NT2/D1 (cell line): ENCODE data around the gene IGFBP6.
A peak's percentile ranks its signal among the peaks of the same experiment; 100 is the strongest.

Experiments used
- DNase-seq: peaks from one replicate; pipeline ENCODE4 v3.0.0-alpha.2; 2011; ENCODE audit warnings: low read depth, low spot score
- H3K27me3 ChIP-seq: 2 replicates; pipeline ENCODE4 v1.6.0; 2011; ENCODE audit warnings: mild to moderate bottlenecking; ENCODE audit not compliant: insufficient read length, insufficient read depth
- H3K36me3 ChIP-seq: 2 replicates; pipeline ENCODE4 v1.6.1; 2011; ENCODE audit warnings: mild to moderate bottlenecking, low read length, mixed read lengths; ENCODE audit not compliant: insufficient read depth, insufficient read length
- H3K4me1 ChIP-seq: 2 replicates; pipeline ENCODE4 v1.5.1; 2011; ENCODE audit not compliant: insufficient read depth, insufficient read length
- H3K4me3 ChIP-seq: 2 replicates; pipeline ENCODE4 v1.5.1; 2011; ENCODE audit warnings: low read depth; ENCODE audit not compliant: insufficient read length
- H3K9ac ChIP-seq: 2 replicates; pipeline ENCODE4 v1.6.0; 2011; ENCODE audit warnings: low read depth; ENCODE audit not compliant: insufficient read length
- H3K9me3 ChIP-seq: 2 replicates; pipeline ENCODE4 v1.5.1; 2011; ENCODE audit warnings: mild to moderate bottlenecking, low read length; ENCODE audit not compliant: insufficient read depth
- SUZ12 ChIP-seq: IDR thresholded peaks from 2 replicates; pipeline ENCODE4 v1.6.1; 2011; ENCODE audit not compliant: insufficient read length, insufficient read depth; ENCODE audit errors: extremely low read depth
- YY1 ChIP-seq: IDR thresholded peaks from 2 replicates; pipeline ENCODE4 v1.6.1; 2011; ENCODE audit not compliant: insufficient read length, insufficient read depth
- ZNF274 ChIP-seq: IDR thresholded peaks from 2 replicates; pipeline ENCODE4 v1.6.1; 2011; ENCODE audit warnings: mild to moderate bottlenecking, low read depth, low read length

IGFBP6 gene

GRCh38 chr12:53078425-53079225 is 18.8 kb upstream of the IGFBP6 start:
- Histone ChIP-seq H3K9ac (peak overlapping the region; percentile 72), H3K9me3 (no peaks in the 10 kb centered on the region), H3K27me3 (peaks cover 11% of the 10 kb centered on the region), H3K36me3 (peaks cover 24% of the 10 kb centered on the region), H3K4me3 (peak overlapping the region; percentile 62), H3K4me1 (peaks cover 5% of the 10 kb centered on the region)
- TF ChIP-seq ZNF274 = no peak
- TF ChIP-seq YY1 = no peak
- no peak for TF ChIP-seq SUZ12
- no peak for DNase-seq

DNA sequence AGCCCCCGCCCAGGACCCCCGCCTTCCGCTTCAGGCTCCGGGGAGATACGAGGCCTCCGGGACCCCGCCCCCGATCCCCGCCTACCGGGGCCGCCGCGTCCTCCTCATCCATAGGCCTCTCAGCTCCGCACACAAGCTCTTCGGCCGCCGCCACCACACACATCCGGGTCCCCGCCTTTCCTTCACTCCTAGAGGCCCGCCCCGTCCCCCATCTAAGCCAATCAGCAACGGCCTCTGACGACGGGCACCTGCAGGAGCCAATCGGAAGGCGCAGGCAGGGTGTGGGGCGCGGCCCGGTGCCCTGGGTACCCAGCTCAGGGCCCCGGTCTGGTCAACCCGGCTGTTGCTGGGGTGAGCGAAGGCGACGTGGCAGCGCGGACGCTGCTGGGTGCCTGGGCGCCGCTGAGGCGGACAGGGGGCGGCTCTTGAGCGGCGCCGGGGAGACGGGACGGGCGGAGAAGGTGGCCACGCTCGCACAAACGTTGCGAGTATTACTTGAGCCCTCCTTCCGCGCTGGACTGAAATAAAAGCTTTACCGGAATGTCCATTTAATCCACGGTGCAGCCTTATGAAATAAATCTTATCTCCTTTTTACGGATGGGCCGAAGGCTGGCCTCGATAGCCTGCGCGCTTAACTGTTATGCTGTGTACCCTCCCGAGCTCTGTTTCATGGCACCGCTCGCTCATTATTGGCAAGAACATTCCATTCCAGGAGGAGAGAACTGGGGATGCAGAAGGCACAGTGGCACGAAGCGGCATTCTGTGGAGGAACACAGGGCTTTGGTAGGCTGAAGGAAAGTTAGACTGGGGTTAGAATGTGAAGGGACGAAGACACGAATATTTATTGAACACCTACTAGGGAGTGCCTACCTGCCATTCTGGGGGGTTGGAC is 18.0 kb upstream of the IGFBP6 start, which contains the start of gene SPRYD3:
TSS of gene SPRYD3 (minus strand) at position 165 of the 892 bp plus-strand sequence. CDS start at position 108, 57 bp downstream.
- Histone ChIP-seq H3K4me1 (peaks cover 3% of the 10 kb centered on the region), H3K4me3 (peak within 1 kb of the TSS; percentile 62), H3K9me3 (peaks cover 4% of the 10 kb centered on the region), H3K36me3 (peaks cover 16% of the 10 kb centered on the region), H3K27me3 (peaks cover 11% of the 10 kb centered on the region), H3K9ac (peak within 1 kb of the TSS; percentile 81)
- peak; percentile 94 for DNase-seq
- TF ChIP-seq YY1 = no peak
- no peak for TF ChIP-seq SUZ12
- TF ChIP-seq ZNF274 = no peak

DNA sequence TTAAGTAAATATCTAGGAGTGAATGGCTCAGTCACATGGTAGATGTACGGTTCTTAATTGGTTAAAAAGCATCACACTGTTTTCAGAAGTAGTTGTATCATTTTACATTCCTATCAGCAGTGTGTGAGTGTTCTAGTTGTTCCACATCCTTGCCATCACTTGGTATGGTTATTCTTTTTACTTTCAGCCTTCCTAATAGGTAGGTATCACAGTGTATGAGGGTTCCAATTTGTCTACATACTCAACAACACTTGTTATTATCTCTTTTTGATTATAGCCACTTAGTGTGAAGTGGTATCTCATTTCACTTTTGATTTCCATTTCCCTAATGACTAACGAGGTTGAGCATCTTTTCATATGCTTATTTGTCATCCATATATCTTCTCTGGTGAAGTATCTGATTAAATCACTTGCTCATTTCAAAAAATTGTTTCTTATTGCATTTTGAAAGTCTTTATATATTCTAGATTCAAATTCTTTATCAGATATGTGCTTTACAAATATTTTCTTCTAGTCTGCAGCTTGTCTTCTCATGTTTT is 14.8 kb upstream of the IGFBP6 start:
- Histone ChIP-seq H3K9ac (no peak overlapping the region), H3K4me3 (no peak overlapping the region), H3K27me3 (peaks cover 11% of the 10 kb centered on the region), H3K9me3 (peaks cover 14% of the 10 kb centered on the region), H3K4me1 (peaks cover 3% of the 10 kb centered on the region), H3K36me3 (no peaks in the 10 kb centered on the region)
- TF ChIP-seq ZNF274 = no peak
- TF ChIP-seq YY1 = no peak
- TF ChIP-seq SUZ12 = no peak
- no peak for DNase-seq

DNA sequence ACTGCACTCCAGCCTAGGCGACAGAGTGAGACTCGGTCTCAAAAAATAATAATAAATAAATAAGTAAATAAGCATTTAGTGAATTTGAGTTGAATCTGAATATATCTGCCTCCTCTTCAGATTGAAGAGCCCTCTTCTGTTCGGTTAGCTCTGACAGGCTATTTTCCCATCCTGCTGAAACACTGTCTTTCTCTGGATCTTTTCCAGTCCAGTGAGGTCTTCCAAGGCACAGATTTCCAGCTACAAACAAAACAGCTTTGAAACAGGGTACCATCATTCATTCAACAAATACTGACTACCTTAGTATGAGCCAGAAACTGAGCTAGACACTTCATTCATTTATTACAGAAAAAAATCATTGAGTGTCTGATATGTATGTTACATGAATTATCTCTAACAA is 11.1 kb upstream of the IGFBP6 start:
- Histone ChIP-seq H3K9me3 (peaks cover 14% of the 10 kb centered on the region), H3K27me3 (peaks cover under 1% of the 10 kb centered on the region), H3K4me3 (no peak overlapping the region), H3K36me3 (no peaks in the 10 kb centered on the region), H3K4me1 (no peaks in the 10 kb centered on the region), H3K9ac (no peak overlapping the region)
- DNase-seq = no peak
- TF ChIP-seq ZNF274 = no peak

DNA sequence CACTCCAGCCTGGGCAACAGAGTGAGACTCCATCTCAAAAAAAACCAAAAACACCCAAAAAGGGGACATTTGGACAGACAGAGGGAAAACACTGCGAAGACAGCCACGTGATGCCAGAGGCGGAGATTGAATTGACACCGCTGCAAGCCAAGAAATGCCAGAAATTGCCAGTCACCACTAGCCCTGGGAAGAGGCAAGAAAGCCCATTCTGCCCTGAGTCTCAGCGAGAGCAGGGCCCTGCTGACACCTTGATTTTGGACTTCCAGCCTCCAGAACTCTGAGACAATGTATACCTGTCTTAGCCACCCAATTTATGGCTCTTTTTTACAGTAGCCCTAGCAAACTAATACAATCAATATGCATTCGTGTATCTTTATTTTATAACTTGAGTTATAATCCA is 7.4 kb upstream of the IGFBP6 start:
- no peaks in the 10 kb centered on the region for H3K36me3 ChIP-seq
- H3K27me3 ChIP-seq = no peaks in the 10 kb centered on the region
- no peak overlapping the region for H3K9ac ChIP-seq
- no peak for DNase-seq
- TF ChIP-seq ZNF274 (no peak), SUZ12 (no peak), YY1 (no peak)
- peaks cover 6% of the 10 kb centered on the region for H3K4me1 ChIP-seq
- H3K9me3 ChIP-seq = peaks cover 3% of the 10 kb centered on the region; the same call in 1 of the 2 replicates
- H3K4me3 ChIP-seq = no peak overlapping the region

GRCh38 chr12:53090554-53090953 is 6.9 kb upstream of the IGFBP6 start:
- no peak for TF ChIP-seq SUZ12
- no peak for TF ChIP-seq YY1
- TF ChIP-seq ZNF274 = no peak
- peaks cover 6% of the 10 kb centered on the region for H3K4me1 ChIP-seq
- no peaks in the 10 kb centered on the region for H3K27me3 ChIP-seq
- H3K4me3 ChIP-seq = no peak overlapping the region
- no peaks in the 10 kb centered on the region for H3K9me3 ChIP-seq
- no peak overlapping the region for H3K9ac ChIP-seq
- no peaks in the 10 kb centered on the region for H3K36me3 ChIP-seq
- no peak for DNase-seq

DNA sequence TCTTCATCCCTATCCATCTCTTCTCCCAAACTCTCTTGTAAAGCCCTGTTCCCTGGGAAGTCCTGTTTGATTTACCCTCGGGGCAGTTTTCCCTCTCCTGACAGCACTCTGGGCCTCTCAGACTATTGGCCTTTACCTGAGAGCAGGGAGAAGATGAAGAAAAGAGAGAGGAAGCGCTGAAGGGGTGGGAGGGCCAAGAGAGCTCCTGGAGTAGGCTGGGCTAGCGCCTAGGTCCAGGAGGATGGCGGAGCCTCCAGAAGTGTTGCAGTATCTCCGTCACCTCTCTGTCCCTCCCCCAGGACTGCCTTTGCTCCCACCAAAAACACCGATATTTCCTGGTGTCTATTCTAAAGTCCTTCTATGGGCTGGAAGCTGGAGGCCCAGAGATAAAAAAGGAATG is 5.7 kb upstream of the IGFBP6 start:
- H3K9ac ChIP-seq = no peak overlapping the region
- H3K4me1 ChIP-seq = peaks cover 10% of the 10 kb centered on the region
- no peaks in the 10 kb centered on the region for H3K36me3 ChIP-seq
- no peaks in the 10 kb centered on the region for H3K9me3 ChIP-seq
- no peak for TF ChIP-seq YY1
- TF ChIP-seq ZNF274 = no peak
- TF ChIP-seq SUZ12 = no peak
- no peak overlapping the region for H3K4me3 ChIP-seq
- H3K27me3 ChIP-seq = peaks cover 7% of the 10 kb centered on the region
- DNase-seq = no peak
